HPDE6-E6E7 (cell line): ENCODE data around the gene MEDAG.

Source experiments
- DNase-seq: peaks from one replicate; pipeline ENCODE4 v3.0.0; 2011; ENCODE audit warnings: missing footprints; ENCODE audit errors: extremely low spot score

MEDAG gene

DNA sequence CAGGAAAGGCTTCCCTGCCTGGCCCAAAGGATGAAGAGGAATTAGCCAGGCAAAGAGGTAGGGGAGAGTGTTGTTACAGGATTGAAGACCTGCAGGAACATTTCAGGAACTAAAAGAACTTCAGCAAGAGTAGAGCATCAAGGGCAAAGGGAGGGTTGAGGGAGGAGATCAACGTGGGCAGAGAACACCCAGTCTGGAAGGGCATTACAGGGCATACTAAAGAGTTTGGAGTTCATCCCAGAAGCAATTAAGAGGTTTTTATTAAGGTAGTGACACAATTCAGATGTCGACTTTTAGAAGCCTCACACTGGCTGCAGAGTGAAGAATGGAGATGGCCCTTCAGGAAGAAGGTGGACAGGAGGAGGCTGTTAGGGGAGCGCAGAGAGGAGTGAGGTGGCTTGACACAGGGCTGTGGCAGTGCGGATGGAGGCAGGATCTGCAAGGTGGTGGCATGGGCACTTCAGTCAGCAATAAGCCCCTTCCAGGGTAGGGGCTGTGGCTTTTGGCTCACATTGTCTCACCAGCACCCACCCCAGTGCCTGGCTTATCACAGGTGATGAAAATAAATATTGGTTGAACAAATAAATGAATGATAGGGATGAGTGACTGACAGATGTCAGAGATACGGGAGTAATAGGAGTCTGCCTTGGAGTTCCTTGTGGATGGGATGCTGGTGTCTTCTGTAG is 51.3 kb downstream of the MEDAG start:
- no peak for DNase-seq

DNA sequence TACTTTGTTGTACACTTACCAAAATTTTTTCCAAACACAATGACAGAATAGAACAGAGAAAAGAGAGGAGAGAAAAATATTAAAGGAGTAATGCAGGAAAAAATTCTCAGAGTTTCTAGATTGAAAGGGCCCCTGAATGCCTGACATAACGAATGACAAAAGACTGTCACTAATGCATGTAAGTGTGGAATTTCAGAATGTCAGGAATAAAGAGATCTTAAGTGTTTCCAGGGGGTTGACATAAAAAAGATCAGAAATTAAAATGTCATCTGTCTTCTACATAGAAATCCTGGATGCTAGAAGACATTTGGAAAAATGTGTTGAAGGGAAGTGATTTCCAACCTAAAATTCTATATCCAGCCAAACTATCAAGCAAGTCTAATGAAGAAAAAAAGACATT is 53.6 kb downstream of the MEDAG start:
- DNase-seq, result no peak

DNA sequence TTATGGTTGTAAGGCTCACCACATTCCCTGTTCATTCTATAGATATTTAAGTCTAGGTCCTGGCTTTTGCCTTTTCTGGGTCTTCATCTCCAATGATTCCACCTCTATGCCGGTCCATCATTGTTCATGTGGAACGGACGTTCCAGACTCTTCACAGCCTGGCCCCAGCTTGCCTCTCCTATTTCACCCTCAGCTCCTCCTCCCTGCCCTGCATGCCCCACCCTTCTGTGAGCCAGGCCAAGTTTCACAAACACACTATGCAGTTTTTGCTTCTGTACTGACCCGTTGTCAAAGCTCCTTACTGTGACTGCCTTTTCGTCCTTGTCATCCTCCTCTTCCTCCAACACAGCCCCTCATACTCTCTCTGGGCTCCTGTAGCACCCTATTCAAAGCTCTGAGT is 57.7 kb downstream of the MEDAG start:
- no peak for DNase-seq

DNA sequence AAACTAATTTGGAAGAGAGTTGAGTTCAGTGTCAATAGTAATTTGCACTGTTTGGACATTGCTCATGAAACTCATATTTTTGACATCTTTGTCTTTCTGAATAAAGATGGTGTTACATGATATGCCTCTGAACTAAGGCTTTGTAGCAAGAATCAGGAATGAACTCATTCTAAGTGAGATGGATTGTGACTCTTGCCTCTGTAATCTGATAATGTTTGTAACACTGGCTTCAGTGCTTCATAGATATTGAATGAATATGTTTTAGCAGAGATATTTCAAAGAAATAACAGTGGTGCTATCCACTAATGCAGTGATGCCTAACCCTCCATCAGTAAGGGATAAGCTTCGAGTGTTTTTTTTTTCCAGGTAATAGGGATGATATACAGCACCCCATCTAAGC is 59.3 kb downstream of the MEDAG start:
- no peak for DNase-seq

DNA sequence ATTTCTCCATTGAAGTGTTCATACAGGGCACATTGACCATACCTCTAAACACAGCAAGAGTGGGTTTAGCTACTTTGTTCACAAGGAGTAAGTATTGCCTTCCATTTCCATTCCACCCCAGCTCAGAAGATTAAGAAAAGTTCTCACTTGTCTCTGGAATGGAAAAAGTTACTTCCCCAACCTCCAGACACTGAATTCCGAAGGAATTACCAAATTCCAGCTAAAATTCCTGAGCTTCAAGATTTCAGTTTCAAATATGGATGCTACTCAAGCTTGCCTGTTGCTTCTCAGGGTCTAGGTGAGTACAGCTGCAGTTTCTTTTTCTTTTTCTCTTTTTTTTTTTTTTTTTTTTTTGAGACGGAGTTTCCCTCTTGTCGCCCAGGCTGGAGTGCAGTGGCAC is 60.0 kb downstream of the MEDAG start:
- no peak for DNase-seq

DNA sequence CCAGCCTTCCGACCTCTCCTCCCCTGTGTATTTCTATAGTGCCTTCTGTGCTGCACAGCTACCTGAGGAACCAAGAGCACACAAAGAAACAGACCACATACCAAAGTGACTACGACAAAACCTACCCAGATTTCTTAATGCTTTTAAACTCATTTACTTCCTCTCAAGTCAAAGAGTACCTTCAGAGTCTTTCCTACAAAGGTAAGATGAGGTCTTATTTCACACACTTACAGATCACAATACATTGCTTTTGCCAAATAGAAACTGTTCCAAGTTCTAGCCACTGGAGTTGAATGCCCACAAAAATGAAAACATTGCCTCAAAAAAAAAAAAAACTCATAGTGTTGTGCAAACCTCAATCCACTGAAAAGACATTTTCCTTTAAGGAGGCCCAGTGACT is 62.8 kb downstream of the MEDAG start:
- no peak for DNase-seq

DNA sequence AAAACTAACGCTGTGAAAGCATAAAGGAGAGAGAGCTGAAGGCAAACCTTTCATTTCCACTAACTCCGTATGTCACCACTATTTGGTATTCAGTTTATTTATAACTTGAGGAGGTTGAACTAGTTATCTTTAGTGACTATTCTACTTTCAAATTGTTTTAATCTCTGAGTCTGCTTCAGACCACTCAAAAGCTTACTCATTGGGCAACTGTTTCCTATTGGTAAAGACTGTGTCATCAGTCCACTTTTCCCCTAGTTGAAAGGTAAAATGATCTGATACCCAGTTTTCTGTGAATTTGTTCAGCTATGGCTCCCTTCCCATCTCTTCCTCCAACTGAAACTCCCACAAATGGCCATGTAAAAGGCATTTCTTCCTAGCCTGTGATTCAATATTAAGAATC is 65.5 kb downstream of the MEDAG start:
- no peak for DNase-seq

DNA sequence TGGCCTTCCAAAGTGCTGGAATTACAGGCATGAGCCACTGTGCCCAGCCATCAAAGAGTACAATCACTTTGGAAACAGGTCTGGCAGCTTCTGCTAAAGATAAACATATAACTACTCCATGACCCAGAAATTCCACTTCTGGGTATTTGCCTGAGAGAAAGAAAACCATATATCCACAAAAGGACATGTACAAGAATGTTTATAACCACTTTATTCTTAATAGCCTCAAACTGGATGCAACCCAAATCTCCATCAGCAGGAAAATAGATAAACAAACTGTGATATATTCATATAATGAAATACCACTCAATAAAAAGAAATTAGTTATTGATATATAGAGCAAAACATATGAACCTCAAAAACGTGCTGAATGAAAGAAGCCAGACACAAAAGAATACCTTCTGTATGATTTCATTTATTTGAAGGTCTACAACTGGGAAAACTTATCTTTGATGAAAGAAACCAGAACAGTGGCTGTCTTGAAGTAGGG is 66.9 kb downstream of the MEDAG start:
- no peak for DNase-seq

DNA sequence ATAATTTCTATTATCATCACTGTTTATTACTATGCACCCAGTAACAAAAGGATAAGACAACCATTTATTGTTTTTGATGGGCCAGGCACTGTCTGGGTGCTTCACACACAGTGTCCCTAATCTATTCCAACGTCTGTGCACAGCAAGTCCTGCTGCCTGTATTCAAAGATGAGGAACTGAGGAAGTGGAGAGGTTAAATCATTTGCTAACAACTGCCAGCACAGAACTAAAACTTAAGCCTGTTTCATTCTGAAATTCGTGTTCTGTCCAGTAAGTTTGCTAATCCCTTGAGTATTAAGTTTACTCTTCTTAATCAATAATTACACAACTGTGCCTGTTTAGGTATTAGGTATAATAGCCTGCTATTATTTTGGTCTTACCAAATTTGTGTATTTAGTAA is 68.3 kb downstream of the MEDAG start:
- no peak for DNase-seq
